ENCODE data around the gene DELE1.

Gene DELE1

GRCh38 chr5:141923448-141924313 lies at the start of gene DELE1:
DELE1 (plus strand) TSS chr5:141923871; CDS start chr5:141923942, 71 bp downstream.
- peak; percentile 90 for DNase-seq

DNA sequence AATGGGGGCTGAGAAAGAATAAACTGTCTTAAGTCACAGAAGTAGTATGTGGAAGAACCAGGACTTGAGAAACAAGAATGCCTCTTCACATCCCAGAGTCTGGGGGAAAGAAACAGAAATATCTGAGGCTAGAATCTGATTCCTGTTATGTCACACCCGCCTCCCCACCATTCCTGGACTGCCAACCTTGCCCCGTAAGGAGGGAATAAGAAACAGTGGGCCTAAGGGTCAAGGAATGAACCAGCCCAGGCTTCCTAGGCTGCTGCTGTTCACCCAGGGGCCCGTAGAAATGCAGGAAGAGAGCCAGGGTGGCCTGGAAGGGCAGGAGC lies 49.8 kb upstream of the DELE1 start:
- DNase-seq, result no peak

DNA sequence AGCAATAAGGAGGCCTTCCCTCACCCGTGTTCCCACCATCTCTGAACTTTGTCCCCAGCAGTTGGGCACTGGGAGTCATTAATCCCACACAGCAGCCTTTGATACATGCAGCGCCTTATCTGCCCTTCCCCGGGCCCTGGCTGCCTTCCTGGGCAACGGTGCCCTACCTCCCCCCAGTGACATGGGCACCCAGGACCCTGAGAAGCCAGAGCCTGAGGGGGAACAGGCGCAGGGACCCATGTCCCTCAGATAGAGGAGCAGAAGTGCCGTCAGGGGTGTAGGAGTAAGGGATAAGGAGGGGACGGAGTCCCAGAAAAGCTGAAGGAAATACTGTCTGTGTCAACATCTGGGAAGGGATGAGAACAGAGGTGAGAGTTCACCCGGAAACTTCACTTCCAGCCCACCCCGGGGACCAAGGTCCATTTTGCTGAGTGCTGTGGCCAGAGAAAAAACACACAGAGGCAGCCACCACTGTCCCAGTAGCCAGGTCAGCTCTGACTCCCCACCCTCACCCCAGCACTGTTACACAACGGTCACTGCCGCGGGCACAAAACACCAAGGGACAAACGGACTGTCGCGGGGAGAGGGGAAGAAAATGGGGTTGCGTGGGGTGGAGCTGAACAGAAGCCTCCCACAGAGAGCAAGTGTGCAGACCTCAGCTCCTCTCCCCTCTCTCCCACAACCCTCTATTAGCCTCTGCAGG lies 49.3 kb upstream of the DELE1 start:
- DNase-seq, result no peak

GRCh38 chr5:141875022-141875740 lies 48.5 kb upstream of the DELE1 start:
- DNase-seq, result no peak

DNA sequence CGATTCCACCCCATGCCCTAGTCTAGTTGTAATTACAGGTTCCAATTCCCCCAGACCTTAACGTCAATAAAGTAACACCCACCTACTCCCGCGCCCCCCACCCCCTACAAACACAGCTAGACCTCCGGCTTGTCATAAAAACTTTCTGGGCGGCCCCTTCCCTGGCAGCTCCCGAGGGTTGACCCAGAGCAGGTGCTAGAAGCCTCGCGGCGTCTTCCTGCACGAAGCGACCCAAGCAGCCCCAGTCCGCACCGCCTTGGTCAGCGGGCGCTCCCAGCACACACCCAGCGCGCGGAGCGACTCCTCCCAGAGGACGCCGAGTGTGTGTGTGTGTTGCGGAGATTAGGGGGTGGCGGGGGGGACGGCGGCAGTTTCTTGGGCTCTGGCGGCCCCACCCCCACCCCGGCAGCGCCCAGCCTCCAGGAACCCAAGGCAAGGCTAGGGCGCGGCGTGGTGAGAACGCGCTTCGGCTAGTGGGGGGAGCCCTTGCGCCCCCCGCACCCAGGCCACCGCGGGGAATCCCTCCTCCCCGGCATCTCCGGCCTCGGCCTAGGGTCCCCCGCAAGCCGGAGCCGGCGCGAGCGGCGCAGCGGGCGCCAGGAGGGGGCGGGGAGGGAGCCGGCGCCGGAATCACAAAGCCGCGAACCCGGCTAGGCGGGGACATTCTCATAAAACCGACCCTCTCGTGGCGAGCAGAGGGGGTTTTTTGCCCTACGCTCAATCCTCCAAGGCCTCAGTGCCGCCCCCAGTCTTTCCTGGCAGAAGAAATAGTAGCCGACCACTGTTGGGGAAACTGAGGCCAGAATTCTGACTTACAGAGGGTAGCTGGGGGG lies 47.7 kb upstream of the DELE1 start:
- DNase-seq, result no peak

DNA sequence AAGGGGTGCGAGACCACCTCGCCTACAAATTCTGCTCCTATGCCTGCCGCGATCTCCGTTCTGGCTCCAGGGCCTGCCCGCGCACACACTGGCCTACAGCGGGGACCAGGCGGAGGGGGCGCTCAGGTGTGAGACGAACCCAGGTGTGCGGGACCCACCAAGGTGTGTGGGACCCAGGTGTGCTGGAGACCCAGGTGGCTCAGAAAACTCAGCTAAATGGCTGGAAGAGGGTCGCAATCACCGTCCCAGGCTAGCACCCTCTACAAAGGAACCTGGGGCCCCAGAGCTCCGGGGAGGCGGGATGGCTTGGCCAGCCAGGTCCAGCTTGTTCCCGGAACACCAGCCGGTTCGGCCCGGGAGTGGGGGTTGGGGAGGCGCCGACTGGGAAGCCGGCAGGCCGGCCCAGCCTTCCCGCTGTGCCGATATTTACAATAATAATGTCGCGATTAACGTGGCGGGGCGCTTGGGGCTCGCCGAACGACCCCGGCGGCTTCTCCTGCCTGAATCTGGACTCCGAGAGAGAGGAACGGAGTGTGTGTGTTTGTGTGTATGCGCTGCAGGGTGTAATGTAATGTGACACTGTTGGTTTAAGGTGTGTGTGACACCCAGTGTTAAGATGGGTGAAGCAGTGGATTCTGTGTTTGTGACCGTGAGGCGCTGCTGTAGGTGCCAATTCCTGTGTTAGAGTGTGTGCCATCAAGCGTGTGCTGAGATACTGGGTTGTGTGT lies 46.9 kb upstream of the DELE1 start:
- no peak for DNase-seq

DNA sequence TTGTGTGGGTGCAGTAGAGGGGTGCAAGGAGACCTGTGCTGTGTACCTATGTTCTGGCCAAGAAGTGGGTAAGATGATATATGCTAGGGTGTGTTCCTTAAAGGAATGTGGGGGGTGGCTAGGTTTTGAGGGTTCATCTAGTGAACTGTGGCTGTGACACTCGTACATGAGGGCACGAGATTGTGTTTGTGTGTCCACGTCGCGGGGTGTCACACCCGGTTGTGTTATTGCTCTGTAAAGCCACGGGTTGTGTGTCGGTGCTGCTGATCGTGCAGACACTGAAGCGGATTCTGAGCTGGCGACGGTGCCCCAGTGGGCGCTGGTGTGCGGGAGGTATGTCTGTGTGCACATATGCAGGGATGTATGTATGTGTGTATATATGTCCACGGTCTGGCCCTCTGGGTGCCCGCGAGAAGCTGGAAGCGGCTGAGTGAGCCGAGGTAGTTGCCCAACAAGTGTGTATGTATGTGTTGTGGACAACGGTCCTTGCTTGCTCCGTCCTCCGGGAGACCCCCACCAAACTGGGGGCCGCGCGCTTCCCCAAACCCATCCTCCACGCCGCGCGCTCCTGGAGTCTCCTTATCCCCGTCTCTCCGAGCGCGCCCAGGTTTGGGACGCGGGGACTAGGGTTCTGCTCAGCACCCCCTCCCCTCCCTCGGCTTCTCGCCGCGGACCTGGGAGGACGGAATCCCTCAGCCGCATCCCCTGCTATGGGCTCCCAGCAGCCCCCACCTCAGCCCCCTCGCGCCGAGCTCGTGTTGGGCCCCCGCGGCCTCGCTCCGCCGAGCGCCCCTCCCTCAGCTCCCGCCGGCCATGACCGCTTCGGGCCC lies 46.1 kb upstream of the DELE1 start:
- no peak for DNase-seq

DNA sequence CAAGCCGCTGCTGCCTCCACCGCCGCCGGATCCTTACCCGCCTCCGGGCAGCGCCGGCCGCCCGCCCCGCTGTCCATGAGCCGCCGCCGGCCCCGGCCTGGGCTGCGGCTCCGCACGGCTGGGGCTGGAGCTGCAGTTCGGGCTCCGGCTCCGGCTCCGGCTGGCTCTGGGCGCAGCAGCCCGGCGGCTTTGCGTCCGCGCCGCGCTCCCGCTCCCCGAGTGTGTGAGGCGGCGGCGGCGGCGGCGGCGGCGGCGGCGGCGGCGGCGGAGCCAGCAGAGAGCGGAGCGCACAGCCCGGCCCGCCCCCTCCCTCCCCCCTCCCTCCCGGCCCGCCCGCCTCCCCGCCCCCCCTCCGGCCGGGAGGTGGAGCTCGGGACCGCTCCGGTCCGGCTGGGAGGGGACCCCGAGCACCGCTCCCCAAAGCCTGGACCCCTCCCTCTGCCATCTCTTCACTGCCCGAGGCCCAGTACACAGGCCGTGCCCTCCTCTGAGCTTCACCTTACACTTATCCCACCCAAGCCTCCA lies 45.4 kb upstream of the DELE1 start, which contains the start of gene PCDH1:
PCDH1 (minus strand) TSS at position 225 of the 525 bp plus-strand sequence; CDS start at position 77, 148 bp downstream.
- DNase-seq, result no peak

- peak; percentile 81 for DNase-seq
Observed at GRCh38 chr5:141878711-141879425, 44.8 kb upstream of the DELE1 start.

DNA sequence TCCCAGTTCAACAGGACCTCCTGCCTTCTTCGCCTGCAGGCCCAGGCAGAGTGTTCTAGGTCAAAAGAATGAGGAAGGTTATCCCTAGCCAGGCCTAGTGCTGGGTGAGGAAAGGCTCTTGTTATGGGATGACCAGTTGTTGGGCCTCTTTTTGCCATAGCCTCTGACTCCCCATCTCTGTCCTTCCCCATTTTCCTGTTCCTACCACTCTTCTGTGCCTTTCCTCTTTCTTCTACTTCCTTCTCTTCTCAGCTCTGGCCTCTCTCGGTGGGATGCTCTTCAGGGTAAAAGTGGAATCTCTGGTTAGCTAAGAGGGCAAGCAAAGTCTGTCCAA lies 44.3 kb upstream of the DELE1 start:
- no peak for DNase-seq

DNA sequence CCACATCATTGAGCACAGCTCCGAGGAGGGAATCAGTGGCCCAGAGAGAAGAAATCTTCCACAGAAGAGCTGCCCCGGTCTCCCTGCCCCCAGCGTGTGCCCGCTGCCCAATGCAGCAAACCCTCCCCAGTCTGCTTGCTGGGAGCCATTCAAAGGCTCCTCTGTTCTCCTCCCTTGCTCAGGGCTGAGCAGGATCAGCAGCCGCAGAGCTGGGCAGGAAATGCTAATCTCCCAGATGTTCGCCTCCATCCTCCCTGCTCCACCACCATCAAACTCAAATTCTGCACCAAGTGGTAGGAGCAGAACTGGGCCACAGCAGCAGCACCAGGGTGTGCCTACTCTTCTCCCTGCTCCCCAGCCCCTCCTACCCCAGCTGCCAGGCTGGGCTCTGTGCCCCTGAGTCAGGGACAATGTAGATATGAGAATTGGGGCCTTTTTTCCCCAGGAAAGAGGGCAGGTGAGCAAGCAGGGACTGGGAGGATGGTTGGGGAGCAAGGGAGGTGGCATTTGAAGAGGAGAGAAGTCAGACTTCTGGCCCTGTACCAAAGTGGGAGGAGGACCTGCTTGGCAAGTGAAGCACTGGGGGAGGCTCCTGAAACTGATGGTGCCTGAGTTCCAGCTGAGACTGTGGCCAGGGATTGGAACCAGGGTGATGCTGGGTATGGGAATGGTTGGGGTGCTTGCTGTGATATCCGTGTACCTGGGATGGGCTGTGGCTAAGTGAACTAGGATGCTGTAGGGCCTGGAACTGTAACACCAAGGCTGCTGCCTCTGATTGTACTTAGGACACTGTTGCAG lies 43.5 kb upstream of the DELE1 start:
- no peak for DNase-seq

DNA sequence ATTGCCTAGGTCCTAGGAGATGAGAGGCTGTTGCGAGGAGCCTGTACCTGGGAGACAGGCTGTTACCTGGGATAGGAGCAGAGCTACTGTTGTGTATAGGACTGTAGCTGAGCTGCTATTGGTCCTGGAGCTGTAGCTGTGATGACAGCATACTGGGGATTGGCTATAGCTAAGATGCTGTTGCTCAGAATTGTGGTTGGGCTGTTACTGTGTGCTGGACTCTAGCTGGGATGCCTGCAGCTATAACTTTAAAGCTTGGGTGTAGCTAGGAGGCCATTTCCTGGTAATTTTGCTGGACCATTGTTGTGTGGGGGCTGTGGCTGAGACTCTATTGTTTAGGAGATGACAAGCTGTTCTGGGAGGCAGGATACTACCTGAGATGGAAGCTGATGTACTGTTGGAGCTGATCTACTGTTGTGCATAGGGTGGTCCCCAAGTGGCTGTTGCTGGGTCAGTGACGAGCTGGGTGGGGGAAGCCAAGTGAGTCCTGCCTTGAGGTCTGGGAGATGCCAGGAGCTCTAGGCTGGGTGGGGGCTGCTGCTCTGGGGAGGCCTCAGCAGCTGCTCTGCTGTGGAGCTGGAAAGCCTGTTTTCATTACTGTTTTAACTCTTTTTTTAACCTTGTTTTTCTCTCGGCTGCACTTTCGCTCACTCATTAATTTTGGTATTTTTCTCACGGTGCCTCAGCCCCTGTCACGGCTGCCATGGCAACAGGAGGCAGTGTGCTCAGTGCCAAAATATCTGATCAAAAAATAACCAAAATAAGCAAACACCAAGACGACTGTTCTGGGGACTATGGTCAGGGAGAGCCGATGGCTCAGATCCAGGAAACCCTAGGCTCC lies 42.5 kb upstream of the DELE1 start:
- no peak for DNase-seq

GRCh38 chr5:141881886-141882285 lies 41.8 kb upstream of the DELE1 start:
- DNase-seq, result no peak

DNA sequence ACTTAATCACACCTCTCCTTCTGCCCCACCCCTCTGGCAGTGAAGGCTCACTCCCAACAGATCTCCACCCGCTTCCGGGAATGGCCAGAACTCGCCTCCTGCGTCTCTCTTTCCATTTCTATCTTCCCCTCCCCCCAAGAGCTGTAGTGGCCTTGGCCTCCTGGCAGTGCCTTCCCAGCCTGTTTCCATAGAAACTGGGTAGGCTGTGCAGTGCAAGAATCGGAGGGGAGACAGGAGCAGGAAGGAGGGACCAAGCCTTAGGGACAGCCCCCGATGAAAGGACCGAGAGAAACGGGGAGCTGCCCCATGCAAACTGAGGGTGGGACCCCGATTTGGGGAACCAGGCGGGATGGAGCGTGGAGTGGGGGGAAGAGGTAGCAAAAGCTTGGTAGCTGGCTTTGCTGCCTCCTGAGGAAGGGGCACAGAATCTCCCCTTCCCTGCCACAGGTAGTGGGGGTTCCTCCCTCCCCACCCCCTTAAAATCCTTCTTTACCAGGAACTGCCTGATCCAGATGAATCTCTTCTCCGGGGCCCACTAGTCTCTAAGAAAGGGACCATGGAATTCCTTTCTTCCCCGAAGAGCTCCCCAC lies 41.0 kb upstream of the DELE1 start:
- no peak for DNase-seq

DNA sequence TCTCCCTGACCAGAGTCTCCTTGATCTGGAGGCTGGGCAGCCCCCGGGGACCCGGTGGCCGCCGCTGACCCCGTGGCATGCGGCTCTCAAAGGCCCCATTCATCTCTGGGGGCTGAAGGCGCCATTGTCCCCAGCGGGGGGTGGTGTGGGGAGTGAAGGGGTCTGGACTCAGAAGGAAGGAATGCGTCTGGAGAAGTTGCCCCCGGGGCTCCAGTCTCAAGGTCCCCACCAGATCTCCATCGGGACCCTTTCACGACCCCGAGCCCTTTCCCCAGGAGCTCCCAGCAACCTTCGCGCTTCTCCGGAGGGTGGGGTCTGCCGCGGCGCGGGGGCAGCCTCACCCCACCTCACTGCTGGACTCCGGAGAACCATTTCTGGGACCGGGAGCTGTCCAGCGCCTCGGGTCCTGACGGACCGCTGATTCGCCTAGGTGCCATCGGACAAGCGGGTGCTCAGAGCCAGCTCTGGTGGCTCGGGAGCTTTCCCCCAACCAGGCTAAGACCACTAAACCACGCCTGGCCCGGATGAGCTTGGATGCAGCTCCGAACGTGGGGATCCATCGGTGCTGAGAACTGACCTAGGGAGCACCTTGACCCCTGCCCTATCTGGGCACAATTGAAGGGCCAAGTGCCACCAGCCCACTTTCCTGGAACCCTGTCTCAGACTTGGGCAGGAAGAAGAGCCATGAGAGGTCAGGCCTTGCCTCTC lies 40.3 kb upstream of the DELE1 start:
- no peak for DNase-seq

DNA sequence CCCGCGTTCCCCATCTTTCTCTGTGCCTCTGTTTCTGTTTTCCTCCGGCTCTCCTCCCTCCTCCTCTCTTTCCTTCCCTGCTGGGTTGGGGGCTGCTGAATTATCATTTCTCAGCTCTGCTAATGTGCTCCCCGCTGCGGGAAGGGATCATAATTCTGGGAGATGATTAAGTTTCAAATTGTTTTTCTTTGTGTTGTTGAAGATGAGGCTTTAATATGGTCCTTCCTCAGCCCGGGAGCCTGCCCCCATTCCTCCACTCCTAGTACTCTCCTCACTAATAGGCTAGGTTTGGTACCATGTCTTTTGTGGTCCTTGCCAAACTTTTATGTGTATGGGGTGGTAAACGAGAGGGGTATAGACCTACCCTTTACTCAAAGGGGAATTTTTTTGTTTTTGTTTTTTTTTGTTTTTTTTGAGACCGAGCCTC lies 39.8 kb upstream of the DELE1 start:
- no peak for DNase-seq

GRCh38 chr5:141889282-141889871 lies 34.3 kb upstream of the DELE1 start:
- DNase-seq, result no peak

All from activated CD4-positive, CD25-positive, alpha-beta regulatory T cell treated with anti-CD3 and anti-CD28 coated beads, Interleukin-2, amount 50 U/mL, for 72 hours (primary cell).